COR-L47 (cell line): ENCODE data around the gene ESRRG.

ENCODE experiments used
- DNase-seq: peaks from one replicate; lab custom pipeline; 2025; lab: John Stamatoyannopoulos, UW

ESRRG gene

DNA sequence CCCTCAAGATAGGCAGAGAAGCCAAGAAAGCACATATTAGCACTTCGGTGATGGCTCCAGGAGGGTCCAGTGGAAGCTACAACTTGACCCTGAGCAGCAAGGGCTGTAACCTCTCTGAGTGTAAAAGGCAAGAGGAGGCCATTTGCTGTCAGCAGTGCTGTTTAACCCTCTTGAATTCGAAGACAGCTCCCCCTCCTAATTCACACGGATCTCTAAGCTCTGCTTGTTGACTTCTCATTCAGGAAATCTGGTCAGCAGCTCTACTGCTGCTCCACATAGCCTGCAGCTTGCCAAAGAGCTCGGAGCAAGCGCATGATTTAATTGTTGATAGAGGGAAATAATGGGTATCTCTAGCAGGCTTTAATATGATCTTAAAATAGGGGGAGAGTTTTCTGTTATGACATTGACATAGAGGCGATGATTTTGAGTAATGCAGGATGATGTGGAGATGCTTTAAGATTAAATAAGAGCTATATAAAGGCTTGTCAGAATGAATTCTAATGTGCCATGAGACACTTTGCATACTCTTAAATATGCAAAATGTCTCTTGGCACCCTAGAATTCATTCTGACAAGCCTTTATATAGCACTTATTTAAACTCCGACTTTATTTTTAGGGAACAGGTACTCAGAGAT, 220.6 kb downstream of the ESRRG start:
- no peak for DNase-seq

DNA sequence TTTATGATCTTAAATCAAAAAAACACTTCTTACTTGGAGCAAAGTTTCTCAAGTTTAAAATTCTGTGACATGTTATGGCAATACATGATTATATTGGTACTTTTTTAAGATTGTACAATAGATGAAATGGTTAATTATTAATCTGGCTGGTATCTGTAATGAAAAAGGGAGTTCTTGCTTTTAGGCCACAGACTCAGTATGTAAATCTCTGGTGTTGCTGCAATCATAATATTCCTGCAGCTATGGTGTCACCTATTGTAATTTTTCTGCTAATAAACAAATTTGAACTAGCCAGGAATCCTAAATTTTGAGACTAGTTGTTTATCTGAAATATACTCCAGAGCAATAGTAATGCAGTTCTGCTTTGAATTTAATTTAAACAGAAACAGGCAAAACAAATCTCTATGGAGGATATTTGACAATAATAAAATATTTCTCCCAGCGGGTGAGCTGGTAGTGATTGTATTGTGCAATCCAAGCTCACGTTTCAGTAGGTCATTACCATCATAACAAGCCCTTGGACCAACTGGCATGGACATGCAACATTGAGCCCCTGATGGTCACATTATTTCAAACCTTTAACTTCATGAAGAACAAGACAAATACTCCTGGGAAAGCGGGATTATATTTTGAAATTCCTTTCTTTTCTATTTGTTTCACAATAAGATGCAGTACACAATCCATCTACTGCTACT, 222.8 kb downstream of the ESRRG start:
- DNase-seq = no peak

DNA sequence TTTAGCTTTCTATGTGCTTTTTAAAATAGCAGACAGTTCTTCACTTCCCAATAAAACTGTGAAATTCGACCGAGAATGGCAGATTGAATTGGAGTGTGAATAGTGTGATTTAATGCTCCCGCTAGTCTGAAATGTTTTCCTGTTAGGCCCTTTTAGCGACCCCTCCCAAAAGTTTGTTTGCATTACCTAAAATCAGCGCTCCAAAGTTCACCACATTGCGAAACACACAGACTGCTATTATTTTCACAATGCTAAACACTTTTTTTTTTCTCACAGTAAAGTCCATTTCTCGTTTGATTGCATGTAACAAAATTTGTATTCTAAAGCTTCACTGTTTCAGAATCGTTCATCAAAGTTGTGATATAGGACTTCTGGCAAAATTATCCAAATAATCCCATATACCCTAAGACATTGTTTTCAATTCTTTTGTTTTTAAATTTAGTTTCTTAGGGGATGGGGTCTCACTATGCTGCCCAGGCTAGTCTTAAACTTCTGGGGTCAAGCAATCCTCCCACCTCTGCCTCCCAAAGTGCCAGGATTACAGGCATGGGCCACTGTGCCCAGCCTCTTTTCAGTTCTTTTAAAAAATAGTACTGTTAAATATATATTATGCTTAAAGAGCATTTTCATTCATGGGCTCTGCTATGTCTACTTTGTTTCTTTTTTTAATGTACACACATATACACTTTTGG, 223.5 kb downstream of the ESRRG start:
- no peak for DNase-seq

DNA sequence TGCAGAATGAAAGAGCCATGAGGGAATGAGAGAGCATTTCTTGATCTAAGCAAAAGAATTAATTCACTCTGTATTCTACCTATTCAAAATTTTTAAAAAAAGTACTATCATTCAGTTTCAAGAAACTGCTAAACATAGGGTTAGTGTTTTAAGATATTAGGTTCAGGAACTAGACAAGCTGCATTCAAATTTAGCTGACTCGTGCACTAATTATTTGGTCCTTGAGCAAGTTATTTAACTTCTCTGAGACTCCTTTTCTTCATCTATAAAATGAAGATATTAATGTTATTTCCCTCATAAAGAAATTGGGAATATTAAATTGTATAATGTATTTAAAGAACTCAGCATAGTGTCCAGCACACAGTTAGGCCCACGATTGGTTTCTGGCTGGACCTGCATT, 225.0 kb downstream of the ESRRG start:
- no peak for DNase-seq

DNA sequence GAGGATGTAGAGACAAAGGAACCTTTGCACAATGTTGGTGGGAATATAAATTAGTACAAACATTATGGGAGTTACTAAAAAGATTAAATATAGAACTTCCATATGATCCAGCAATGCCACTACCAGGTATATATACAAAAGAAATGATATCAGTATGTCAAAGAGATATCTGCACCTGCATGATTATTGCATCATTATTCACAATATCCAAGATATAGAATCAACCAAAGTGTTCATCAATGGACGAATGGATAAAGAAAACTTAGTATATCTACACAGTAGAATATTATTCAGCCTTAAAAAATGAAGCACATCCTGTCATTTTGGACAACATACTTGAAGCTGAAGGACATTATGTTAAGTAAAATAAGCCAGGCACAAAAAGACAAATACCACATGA, 238.2 kb downstream of the ESRRG start:
- DNase-seq = no peak

DNA sequence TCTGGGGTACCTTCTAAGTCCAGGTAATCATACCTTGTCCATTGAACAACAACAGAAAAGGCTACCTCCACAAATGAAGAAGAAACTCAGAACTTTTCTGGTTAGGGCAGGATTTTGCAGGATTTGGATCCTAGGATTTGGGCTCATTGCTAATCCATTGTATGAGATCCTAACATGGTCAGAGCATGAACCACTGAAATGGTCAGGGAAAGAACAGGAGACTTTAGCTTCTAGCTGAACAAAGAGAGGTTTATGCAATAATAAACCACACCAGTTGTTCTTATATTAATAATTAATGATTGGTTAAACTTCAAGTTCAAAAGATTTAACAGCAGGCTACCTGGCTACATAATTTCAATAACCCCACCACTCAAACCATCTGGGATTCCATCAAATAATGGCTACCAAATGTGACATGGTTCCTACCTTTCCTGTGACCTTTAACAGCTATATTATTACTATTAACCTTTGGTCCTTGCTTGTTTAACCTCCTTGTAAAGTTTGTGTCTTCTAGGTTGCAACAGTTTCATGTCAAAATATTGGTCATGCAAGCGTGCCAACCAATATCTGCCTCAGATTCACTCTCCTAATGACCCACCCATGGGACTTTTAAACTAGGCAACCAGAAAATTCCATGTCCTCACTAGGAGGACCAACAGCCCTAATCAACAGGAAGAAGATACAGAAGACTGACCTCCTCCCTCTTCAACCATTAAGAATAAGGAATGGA, 239.4 kb downstream of the ESRRG start:
- DNase-seq = no peak

DNA sequence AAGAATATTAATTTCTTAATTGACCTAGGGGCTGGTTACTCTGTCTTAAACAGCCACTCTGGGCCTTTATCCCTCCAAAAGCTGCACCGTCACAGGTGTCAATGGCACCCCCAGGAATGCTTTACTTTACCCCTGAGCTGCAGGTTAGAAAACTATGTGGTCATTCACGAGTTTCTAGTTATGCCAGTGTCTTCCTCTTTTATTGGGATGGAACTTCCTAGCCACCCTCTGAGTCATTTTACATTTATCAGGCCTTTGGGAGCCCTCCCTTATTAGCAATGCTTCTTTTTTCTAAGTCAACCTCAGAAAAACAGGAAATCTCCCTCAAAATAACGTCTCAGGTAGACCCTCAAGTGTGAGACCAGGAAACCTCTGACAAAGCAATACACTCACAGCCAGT, 240.6 kb downstream of the ESRRG start:
- no peak for DNase-seq

DNA sequence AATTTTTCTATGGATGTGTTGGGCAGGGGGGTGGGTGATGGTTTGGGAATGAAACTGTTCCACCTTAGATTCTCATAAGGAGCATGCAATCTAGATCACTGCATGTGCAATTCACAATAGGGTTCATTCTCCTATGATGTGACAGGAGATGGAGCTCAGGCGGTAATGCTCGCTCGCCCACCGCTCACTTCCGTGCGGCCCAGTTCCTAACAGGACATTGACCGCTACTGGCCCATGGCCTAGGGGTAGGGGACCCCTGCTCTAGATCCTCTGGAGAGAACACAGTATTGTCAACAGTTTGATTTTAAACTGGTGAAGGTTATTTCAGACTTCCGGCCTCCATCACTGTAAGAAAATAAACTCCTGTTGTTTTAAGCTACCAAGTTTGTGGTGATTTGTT, 245.0 kb downstream of the ESRRG start:
- DNase-seq = no peak

DNA sequence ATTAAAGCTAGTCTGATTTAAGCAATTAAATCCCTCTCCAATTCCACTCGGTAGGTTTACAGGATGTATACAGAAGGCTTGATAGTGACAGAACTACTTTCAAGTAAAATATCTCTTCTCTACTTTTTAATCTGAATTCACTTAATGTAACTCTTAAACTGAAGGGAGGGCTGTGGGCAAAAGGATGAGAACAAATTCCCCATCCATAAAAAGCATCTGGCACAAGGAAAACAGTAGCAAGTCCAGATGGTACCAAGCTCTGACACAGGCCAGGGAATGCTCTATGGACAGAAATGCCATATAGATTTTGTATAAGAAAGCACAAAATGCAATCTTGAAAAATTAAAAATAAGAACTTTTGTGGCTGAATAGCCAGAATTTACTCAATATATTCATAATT, 246.9 kb downstream of the ESRRG start:
- no peak for DNase-seq

DNA sequence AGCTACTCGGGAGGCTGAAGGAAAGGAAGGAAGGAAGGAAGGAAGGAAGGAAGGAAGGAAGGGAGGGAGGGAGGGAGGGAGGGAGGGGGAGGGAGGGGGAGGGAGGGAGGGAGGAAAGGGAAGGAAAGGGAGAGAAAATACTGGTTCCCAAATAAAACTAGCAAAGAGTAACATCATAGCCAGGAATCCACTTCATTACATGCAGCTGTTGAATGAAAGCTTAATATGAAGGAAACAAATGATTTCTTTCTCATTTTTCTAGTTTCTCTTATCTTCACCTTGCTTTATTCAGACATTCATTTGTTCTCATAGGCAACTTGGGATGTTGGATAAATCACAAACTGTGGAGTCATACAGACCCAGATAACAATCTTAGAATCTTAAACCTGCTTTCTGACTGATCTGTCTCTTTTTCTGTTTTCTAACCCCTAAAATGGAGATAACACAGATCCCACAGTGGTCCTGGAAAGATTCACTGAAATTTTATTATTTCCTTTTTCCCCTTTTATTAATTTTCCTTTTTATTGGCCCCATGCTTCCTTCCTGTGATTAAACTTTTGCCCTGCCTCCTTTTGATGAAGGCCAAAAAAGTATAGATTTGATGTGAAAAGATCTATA, 247.5 kb downstream of the ESRRG start:
- no peak for DNase-seq

DNA sequence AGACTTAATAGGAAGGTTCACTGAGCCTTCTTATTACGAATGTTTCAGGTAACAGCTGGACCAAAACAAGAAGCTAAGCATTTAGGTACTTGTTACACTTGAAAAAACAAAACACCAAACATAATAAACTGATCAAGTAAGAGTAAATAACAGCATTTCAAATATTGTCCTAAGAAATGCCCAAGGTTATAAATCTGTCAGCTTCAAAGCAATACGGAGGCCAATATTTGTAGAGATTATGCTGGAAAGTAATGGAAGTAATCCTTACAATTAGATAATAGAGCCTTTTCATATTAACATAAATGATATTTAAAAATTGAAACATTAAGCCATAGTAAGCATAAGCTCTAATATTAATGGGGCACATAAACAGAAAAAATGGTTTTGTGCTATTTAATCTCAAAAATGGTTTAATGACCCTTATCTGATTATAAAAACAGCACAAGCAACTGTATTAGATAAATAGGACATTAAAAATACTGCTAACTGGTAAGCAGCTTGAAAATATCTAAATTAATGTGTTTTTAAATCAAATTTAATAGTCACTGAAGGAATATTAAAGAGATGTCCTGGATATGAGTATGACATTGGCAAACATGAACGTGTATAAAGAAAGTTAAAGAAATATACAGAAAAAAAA, 256.9 kb downstream of the ESRRG start:
- DNase-seq = no peak

DNA sequence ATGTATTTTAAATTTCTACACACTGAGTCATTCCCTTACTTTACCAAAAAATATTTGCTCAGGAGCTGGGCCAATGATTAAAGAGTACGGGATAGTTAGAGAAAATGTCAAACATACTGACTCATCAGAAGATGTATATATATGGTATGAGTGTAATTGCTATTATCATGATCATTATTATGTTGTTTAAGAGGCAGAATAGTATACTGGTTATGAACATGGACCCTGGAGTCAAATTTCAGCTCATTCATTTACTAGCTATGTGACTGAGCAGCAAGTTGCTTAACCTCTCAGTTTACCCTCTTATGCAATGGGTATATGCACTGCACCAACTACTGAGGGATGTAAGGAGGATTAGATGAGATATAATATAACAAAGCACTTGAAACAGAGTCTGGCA, 258.7 kb downstream of the ESRRG start:
- DNase-seq = no peak

DNA sequence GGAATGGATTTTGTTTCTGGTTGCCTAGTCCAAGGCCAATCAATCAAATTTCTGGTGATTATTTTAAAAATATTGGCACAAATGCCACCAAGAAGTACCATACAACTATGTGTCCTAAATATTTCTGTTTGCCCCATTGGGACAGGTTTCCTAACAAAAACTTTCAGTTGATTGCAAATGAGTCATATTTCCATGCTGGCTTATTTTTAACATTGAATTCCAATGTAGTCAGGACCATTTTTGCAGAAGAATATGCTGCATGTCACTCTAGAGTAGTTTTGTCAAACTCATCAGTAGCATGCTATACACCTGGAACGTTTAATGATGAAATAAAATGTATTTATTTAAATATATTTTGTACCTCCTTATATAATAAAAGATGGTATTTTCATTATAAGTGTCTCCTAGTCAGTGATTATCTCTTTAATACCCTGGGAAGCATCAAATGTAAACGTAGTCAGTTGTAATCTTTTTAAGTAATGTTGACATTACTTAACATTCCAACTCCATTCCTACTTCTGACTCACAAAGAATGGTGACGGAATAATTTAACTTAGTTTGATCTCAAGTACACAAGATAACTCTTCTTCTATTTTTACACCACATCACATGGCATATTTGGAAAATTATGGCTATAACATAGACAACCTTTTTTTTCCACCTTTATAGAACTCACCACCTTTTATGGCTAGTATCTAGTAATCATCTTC, 261.0 kb downstream of the ESRRG start:
- DNase-seq = no peak

DNA sequence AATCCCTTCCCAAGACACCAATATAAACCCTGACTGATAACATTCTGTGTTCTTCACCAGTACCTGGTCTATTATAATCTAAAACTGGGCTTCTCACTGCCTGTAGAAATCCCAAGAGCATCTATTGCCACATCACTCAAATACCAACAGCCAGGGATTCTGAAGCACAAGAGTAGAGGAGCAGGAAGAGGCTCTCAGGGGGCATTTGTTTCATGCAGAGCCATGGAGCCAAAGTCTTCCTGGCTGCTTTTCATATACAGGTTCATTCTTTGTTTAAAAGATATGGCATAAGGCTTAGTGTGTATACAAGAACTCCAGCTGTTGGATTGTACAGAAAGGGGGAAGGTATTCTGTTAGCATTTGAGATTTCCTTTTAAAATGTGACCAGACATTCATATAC, 261.8 kb downstream of the ESRRG start:
- DNase-seq = no peak

DNA sequence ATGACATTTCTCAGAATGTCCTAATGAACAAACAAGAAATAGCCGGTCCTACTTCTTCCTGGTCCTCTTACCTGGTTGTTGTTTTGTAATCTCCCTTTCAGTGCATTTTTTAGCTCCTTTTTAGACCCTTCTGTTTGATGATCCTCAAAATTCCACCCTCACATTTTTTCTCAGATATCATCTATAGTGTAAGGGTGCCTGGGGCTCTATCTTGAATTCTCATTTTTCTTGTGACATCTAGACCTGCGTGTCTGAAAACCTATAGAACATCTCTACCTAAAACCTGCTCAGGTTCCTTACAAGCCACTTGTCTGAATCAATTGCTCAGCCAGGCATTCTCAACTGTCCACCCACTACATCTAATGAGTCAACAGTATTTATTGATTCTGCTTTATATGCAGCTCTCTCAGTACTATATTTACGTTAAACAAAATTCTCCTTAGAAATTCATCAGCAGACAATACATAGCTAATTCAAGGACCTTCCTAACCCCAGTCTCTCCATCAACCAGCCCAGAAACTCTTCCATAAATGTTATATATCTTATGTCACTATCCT, 263.5 kb downstream of the ESRRG start:
- no peak for DNase-seq

DNA sequence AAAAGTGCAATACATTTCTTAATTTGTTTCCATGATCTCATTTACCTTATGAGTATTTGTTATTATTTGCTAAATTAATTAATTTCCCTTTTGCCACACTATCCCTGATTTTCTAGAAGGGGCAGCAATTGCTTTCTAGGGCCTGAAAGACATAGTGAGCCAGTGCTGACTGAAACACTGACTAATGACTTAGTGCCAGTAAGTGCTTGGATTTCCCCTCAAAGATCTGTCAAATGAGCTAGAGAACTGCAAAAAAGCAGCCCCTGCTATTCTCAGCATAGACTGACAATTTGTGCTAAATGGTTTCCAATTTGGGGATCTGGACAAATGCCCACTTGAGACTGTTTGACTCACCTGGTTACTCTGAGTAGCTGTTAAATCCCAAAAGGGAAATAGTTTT, 264.4 kb downstream of the ESRRG start:
- no peak for DNase-seq

DNA sequence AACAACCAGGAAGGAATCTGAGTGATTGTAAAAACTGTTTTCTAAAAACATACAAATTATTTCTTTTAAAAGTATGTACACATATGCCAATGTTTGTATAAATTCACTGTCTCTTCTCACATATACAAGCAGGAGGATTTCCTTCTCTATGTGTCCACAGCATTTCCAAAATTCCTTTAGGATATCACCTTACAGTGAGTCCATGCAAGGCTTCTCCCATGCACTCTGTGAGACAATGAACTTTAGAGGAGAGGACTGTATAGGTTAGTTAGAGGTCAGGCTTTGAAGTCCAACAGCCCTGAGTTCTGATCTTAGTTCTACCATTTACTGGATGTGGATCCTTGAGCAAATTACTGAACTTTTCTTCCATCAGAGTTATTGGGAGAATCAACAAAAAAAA, 265.9 kb downstream of the ESRRG start:
- no peak for DNase-seq

DNA sequence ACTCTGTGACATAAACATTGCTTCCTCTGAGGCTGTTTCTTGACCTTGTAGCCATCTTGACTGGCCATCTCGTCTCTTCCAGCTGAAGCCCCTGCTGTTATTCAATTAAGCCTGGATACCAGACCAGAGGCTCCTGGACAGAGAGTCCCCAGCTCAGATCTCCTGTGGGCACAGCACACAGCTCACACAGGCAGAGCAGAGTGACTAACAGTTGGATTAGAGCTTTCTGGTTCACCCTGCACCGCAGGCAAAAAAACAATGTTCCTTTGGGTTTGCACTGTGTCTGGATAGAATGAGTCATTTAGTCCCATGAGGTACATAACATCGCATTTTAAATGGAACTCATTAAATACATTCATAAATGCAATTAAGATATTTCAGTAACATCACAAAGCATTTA, 266.5 kb downstream of the ESRRG start:
- DNase-seq = no peak

DNA sequence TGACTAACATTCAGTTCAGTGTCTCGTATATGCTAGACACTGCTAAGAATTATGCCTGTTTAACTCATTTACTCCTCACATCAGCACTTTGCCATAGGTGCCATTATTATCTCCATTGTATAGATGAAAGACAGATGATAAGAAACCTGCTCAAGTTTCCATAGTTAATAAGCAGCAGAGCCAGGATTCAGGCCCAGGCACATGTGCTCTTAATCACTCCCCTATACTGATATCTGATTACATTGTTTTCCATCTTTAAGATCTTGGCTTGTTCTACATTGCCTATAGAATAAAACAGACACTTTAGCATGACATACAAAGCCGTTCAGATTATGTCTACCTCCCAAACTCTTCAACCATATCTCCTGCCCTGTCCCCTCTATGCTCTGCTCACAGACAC, 269.5 kb downstream of the ESRRG start:
- DNase-seq = no peak
